Upper lobe of left lung (tissue), 4 donors: ENCODE measurements around the gene RGL1.

Source experiments
- EP300 ChIP-seq, 4 donors: sonication (generic); formaldehyde crosslinking; IDR thresholded peaks; one replicate each; pipeline ENCODE4 v1.5.1; 2017; ENCODE audit warnings: antibody characterized with exemption in 4 of 4, control low read depth in 2 of 4
- POLR2A ChIP-seq, 4 donors: fragments of 450-650 bp; IDR thresholded peaks; one replicate each; pipeline ENCODE4 v1.5.1; 2016 to 2017; ENCODE audit warnings: antibody characterized with exemption in 4 of 4, mild to moderate bottlenecking in 2 of 4
- POLR2AphosphoS5 ChIP-seq, 2 donors: sonication (generic); formaldehyde crosslinking; IDR thresholded peaks; one replicate each; pipeline ENCODE4 v1.5.1; 2017; ENCODE audit warnings: antibody characterized with exemption in 2 of 2
- TF ChIP-seq, protein P1 (sequence below), 6 experiments: fragments of 450-650 bp in 4 of 6; fragments of 200-600 bp in 2 of 6; sonication (generic) in 2 of 6; IDR thresholded peaks; one replicate each; pipeline ENCODE4 v1.5.1; 2016 to 2019; ENCODE audit warnings: antibody characterized with exemption in 6 of 6

DNA sequence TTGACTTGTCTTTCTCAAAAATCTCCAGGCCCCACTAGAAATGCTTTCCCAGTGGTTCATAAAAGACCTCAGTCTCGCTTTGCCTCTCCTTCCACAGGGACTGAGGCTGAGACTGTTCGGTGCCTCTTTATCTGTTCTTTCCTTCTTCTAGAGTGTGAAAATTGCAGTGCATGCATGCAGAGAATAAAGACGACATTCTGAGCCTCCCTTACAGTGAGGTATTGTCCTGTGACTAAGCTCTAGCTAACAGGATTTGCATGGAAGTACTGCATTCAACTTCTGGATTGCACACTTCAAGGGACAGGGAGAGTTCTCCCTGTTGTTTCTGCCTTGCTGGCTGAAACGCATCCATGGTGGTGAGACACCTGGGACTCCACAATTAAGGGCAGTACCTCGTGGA, 163.5 kb downstream of the RGL1 start:
- TF ChIP-seq, protein P1, sequence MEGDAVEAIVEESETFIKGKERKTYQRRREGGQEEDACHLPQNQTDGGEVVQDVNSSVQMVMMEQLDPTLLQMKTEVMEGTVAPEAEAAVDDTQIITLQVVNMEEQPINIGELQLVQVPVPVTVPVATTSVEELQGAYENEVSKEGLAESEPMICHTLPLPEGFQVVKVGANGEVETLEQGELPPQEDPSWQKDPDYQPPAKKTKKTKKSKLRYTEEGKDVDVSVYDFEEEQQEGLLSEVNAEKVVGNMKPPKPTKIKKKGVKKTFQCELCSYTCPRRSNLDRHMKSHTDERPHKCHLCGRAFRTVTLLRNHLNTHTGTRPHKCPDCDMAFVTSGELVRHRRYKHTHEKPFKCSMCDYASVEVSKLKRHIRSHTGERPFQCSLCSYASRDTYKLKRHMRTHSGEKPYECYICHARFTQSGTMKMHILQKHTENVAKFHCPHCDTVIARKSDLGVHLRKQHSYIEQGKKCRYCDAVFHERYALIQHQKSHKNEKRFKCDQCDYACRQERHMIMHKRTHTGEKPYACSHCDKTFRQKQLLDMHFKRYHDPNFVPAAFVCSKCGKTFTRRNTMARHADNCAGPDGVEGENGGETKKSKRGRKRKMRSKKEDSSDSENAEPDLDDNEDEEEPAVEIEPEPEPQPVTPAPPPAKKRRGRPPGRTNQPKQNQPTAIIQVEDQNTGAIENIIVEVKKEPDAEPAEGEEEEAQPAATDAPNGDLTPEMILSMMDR (IDR thresholded peaks at IDR 0.05): no peak
- TF ChIP-seq POLR2A (IDR thresholded peaks at IDR 0.05) (no peak), POLR2AphosphoS5 (IDR thresholded peaks at IDR 0.05) (no peak), EP300 (IDR thresholded peaks at IDR 0.05) (no peak)
